Midbrain (tissue), 1 donor: ENCODE measurements around the gene HYI.
"Not testable (repeated sequence)": the region's sequence is repeated elsewhere in the genome, so short reads cannot be mapped to it uniquely, and the experiment has no call there.

Experiments
- DNase-seq: peaks from one replicate; lab custom pipeline; 2025; lab: John Stamatoyannopoulos, UW

The HYI gene

GRCh38 chr1:43464681-43465504, 11.2 kb upstream of the HYI start:
- no peak for DNase-seq

- DNase-seq: no peak
Measured at GRCh38 chr1:43463479-43463878, 9.7 kb upstream of the HYI start.

GRCh38 chr1:43460988-43461693, 7.4 kb upstream of the HYI start:
- no peak for DNase-seq

- not testable (repeated sequence) for DNase-seq
Measured at GRCh38 chr1:43458379-43458778, 4.6 kb upstream of the HYI start.

- no peak for DNase-seq
Measured at GRCh38 chr1:43455213-43455889, 1.6 kb upstream of the HYI start.

GRCh38 chr1:43454270-43455011, 710 bp upstream of the HYI start:
- peak; percentile 84 for DNase-seq

GRCh38 chr1:43452789-43453441, 816 bp downstream of the HYI start:
- DNase-seq: peak; percentile 46

- DNase-seq: no peak
Measured at GRCh38 chr1:43451701-43452532, 1.8 kb downstream of the HYI start.

- DNase-seq: no peak
Measured at GRCh38 chr1:43451157-43451591, 2.6 kb downstream of the HYI start.

GRCh38 chr1:43450251-43450941, 3.3 kb downstream of the HYI start:
- no peak for DNase-seq

GRCh38 chr1:43449708-43450069, 4.0 kb downstream of the HYI start:
- DNase-seq: no peak

GRCh38 chr1:43448955-43449707, 4.6 kb downstream of the HYI start:
- no peak for DNase-seq

GRCh38 chr1:43447891-43448708, 5.6 kb downstream of the HYI start:
- DNase-seq: no peak

- no peak for DNase-seq
Measured at GRCh38 chr1:43446881-43447835, 6.6 kb downstream of the HYI start.

- DNase-seq: no peak
Measured at GRCh38 chr1:43446388-43446740, 7.4 kb downstream of the HYI start.

GRCh38 chr1:43445606-43446387, 7.9 kb downstream of the HYI start:
- DNase-seq: no peak

- no peak for DNase-seq
Measured at GRCh38 chr1:43444836-43445235, 8.9 kb downstream of the HYI start.
